ENCODE measurements around the gene IFNB1. TPM values are rescaled to one million over a fixed set of nuclear protein-coding genes. Genes with fewer than 3 reads are reported as not detected.

Gene IFNB1
- total RNA-seq, 2 donors from 2014 or later, result not detected

Other genes with a start within 250 kb of the IFNB1 start
- 1 to 10 TPM; 1.0 to 2.1 TPM for gene HACD4, start 46.3 kb downstream of the IFNB1 start, total RNA-seq
- gene IFNW1, start 63.9 kb upstream of the IFNB1 start, total RNA-seq, result not detected
- not detected for gene IFNA21, start 88.7 kb upstream of the IFNB1 start, total RNA-seq
- not detected for gene IFNA4, start 109.6 kb upstream of the IFNB1 start, total RNA-seq
- not detected for gene IFNA7, start 124.3 kb upstream of the IFNB1 start, total RNA-seq
- not detected for gene IFNA10, start 129.2 kb upstream of the IFNB1 start, total RNA-seq
- not detected for gene IFNA16, start 139.4 kb upstream of the IFNB1 start, total RNA-seq
- gene IFNA17, start 150.3 kb upstream of the IFNB1 start, total RNA-seq, result not detected
- not detected for gene IFNA14, start 162.1 kb upstream of the IFNB1 start, total RNA-seq
- gene IFNA5, start 227.4 kb upstream of the IFNB1 start, total RNA-seq, result not detected

Measured in left cardiac atrium (tissue), 2 donors.